ENCODE results near the gene ADAMTS5.

Gene ADAMTS5

GRCh38 chr21:26967062-26967913, at the start of gene ADAMTS5:
ADAMTS5 (minus strand) TSS chr21:26967088; CDS start chr21:26966391, 697 bp downstream.
- no peak for FAIRE-seq

GRCh38 chr21:27001526-27001925, 34.6 kb upstream of the ADAMTS5 start:
- no peak for FAIRE-seq

- FAIRE-seq, result no peak
Observed at GRCh38 chr21:26983576-26983975, 16.7 kb upstream of the ADAMTS5 start.

GRCh38 chr21:26982767-26983166, 15.9 kb upstream of the ADAMTS5 start:
- no peak for FAIRE-seq

GRCh38 chr21:26977746-26978145, 10.9 kb upstream of the ADAMTS5 start:
- no peak for FAIRE-seq

GRCh38 chr21:26973226-26973625, 6.3 kb upstream of the ADAMTS5 start:
- no peak for FAIRE-seq

GRCh38 chr21:26972192-26972591, 5.3 kb upstream of the ADAMTS5 start:
- FAIRE-seq, result no peak

GRCh38 chr21:26969971-26970725, 3.3 kb upstream of the ADAMTS5 start:
- FAIRE-seq, result no peak

- FAIRE-seq, result no peak
Observed at GRCh38 chr21:26966649-26967061, 233 bp downstream of the ADAMTS5 start.

- FAIRE-seq, result no peak
Observed at GRCh38 chr21:26965907-26966581, 844 bp downstream of the ADAMTS5 start.

- no peak for FAIRE-seq
Observed at GRCh38 chr21:26965040-26965906, 1.6 kb downstream of the ADAMTS5 start.

- no peak for FAIRE-seq
Observed at GRCh38 chr21:26964170-26964778, 2.6 kb downstream of the ADAMTS5 start.

- FAIRE-seq, result no peak
Observed at GRCh38 chr21:26962621-26963181, 4.2 kb downstream of the ADAMTS5 start.

- FAIRE-seq, result no peak
Observed at GRCh38 chr21:26961698-26962097, 5.2 kb downstream of the ADAMTS5 start.

GRCh38 chr21:26958788-26959187, 8.1 kb downstream of the ADAMTS5 start:
- FAIRE-seq, result no peak

- FAIRE-seq, result no peak
Observed at GRCh38 chr21:26956813-26957212, 10.1 kb downstream of the ADAMTS5 start.

GRCh38 chr21:26956216-26956615, 10.7 kb downstream of the ADAMTS5 start:
- no peak for FAIRE-seq

GRCh38 chr21:26954662-26955121, 12.2 kb downstream of the ADAMTS5 start:
- no peak for FAIRE-seq

- FAIRE-seq, result no peak
Observed at GRCh38 chr21:26952374-26953066, 14.4 kb downstream of the ADAMTS5 start.

- FAIRE-seq, result no peak
Observed at GRCh38 chr21:26949830-26950229, 17.1 kb downstream of the ADAMTS5 start.

- FAIRE-seq, result peak; percentile 29
Observed at GRCh38 chr21:26948194-26948593, 18.7 kb downstream of the ADAMTS5 start.
